Keratinocyte (primary cell): Measurements from ENCODE around the gene CTIF. TPM values are rescaled to one million over a fixed set of nuclear protein-coding genes. Genes with fewer than 3 reads are reported as not detected.

Experiments used
- DNase-seq: peaks from one replicate; pipeline ENCODE4 v3.0.0-alpha.2; 2011; ENCODE audit warnings: low read depth, missing footprints, low spot score
- FAIRE-seq: peaks from 2 replicates; lab custom pipeline; 2011; peaks lifted over from hg19 to GRCh38; lab: Jason Lieb, UNC
- H2AFZ ChIP-seq: 2 replicates; pipeline ENCODE4 v1.6.0; 2012; ENCODE audit warnings: low read length, control low read depth, inconsistent platforms; ENCODE audit not compliant: control insufficient read depth
- H3K27ac ChIP-seq: 2 replicates; pipeline ENCODE4 v1.5.1; 2011; ENCODE audit warnings: low read length; ENCODE audit not compliant: control insufficient read depth, insufficient read depth
- H3K27me3 ChIP-seq: 3 replicates; pipeline ENCODE4 v1.6.0; 2011; ENCODE audit warnings: low read length; ENCODE audit not compliant: control insufficient read depth, insufficient read depth; ENCODE audit errors: extremely low read depth
- H3K36me3 ChIP-seq, 2 experiments: 2 replicates in 1 of 2; 3 replicates in 1 of 2; pipeline ENCODE4 v1.5.1; 2011; ENCODE audit warnings: low read length in 2 of 2, mild to moderate bottlenecking in 1 of 2; ENCODE audit not compliant: control insufficient read depth in 2 of 2, insufficient read depth in 2 of 2; ENCODE audit errors: extremely low read depth in 1 of 2
- H3K4me1 ChIP-seq: 3 replicates; pipeline ENCODE4 v1.5.1; 2011; ENCODE audit warnings: low read length; ENCODE audit not compliant: control insufficient read depth, insufficient read depth; ENCODE audit errors: extremely low read depth
- H3K4me2 ChIP-seq: 3 replicates; pipeline ENCODE4 v1.6.0; 2011; ENCODE audit warnings: low read depth, low read length; ENCODE audit not compliant: control insufficient read depth, insufficient read depth; ENCODE audit errors: extremely low read depth
- H3K4me3 ChIP-seq, 3 experiments: fragments of 200-600 bp in 1 of 3; sonication (generic) in 1 of 3; 2 replicates in 2 of 3; 3 replicates in 1 of 3; pipeline ENCODE4 v1.5.1; 2011 to 2016; ENCODE audit warnings: low read length in 3 of 3, mild to moderate bottlenecking in 3 of 3, control low read depth in 2 of 3, inconsistent platforms in 1 of 3, low read depth in 1 of 3, mixed read lengths in 1 of 3, mixed run types in 1 of 3, moderate library complexity in 1 of 3; ENCODE audit not compliant: control insufficient read depth in 2 of 3, insufficient read depth in 2 of 3; ENCODE audit errors: extremely low read depth in 1 of 3
- H3K79me2 ChIP-seq: 2 replicates; pipeline ENCODE4 v1.6.0; 2012; ENCODE audit warnings: low read length; ENCODE audit not compliant: control insufficient read depth, insufficient read depth
- H3K9ac ChIP-seq: 3 replicates; pipeline ENCODE4 v1.6.0; 2011; ENCODE audit warnings: low read length; ENCODE audit not compliant: control insufficient read depth, insufficient read depth; ENCODE audit errors: extremely low read depth
- H3K9me1 ChIP-seq: 3 replicates; pipeline ENCODE4 v1.6.0; 2011; ENCODE audit warnings: low read length; ENCODE audit not compliant: control insufficient read depth, insufficient read depth; ENCODE audit errors: extremely low read depth
- H3K9me3 ChIP-seq: 2 replicates; pipeline ENCODE4 v1.5.1; 2012; ENCODE audit warnings: low read depth, low read length; ENCODE audit not compliant: control insufficient read depth
- H4K20me1 ChIP-seq: 3 replicates; pipeline ENCODE4 v1.6.0; 2011; ENCODE audit warnings: low read length; ENCODE audit not compliant: control insufficient read depth, insufficient read depth; ENCODE audit errors: extremely low read depth
- EZH2 ChIP-seq: IDR thresholded peaks from one replicate; pipeline ENCODE4 v1.6.1; 2012; ENCODE audit warnings: inconsistent platforms, mild to moderate bottlenecking, low read length, moderate library complexity
- dilution Hi-C: fragments of 300-500 bp; cut with MboI; formaldehyde crosslinking; loops from one replicate; pipeline ENCODE4 v1.7.0; 2020; ENCODE audit warnings: low sequenced_read_pairs; ENCODE audit not compliant: extremely low pct_ligation_motif_present
- polyA plus RNA-seq, 5 experiments: library from polyadenylated mRNA; depleted of rRNA in 3 of 5; stranded (reverse) in 3 of 5; stranded (forward) in 1 of 5; unstranded in 1 of 5; fragments of >200 nt; gene quantifications; 1 replicate in 1 of 5; 2 replicates in 3 of 5; 3 replicates in 1 of 5; pipeline versions ENCODE4 v1.2.1 to v1.2.3, GENCODE V29; 2011 to 2012; ENCODE audit warnings: missing spikeins in 2 of 5, low read depth in 1 of 5, low replicate concordance in 1 of 5
- TF ChIP-seq, protein P1 (sequence below), 3 experiments: IDR thresholded peaks in 1 of 3; conservative IDR thresholded peaks in 1 of 3; optimal IDR thresholded peaks in 1 of 3; 2 replicates in 2 of 3; 3 replicates in 1 of 3; pipeline versions ENCODE3 to v1.5.1; 2011; ENCODE audit warnings: low read length in 3 of 3, mild to moderate bottlenecking in 3 of 3, moderate library complexity in 2 of 3, control low read depth in 1 of 3, inconsistent platforms in 1 of 3; ENCODE audit not compliant: insufficient read depth in 2 of 3; ENCODE audit errors: extremely low read depth in 1 of 3

Gene CTIF
- polyA plus RNA-seq, 1 donor (not counting 4 experiments of a cell fraction or from before 2014, with no cell fraction given), result 15.0 TPM

DNA sequence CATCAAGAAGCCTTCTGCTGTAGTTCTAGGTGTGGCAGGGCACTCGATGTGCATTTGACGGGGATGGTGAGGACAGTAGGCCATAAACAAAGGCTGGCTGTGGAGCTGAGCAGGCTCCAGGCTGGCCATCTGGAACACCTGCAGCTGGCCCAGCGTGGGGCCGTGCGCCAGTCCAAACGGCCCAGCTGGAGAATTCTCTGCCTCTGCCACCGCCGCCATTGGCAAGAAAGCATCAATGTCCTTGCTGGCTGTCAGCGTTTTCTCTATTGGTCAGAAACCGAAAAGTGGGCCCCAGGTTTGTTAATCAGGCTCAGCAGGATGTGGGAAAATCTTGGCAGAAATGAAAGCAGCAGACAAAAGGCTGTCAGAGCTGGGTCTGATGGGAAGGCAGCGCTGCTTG is 24.0 kb upstream of the CTIF start:
- Histone ChIP-seq H3K27ac (no peak overlapping the region), H3K36me3 (no peaks in the 10 kb centered on the region), H3K27me3 (no peaks in the 10 kb centered on the region), H3K4me2 (no peak overlapping the region), H3K9ac (no peak overlapping the region), H3K4me3 (no peak overlapping the region), H3K4me1 (no peaks in the 10 kb centered on the region), H3K79me2 (no peaks in the 10 kb centered on the region), H3K9me3 (no peaks in the 10 kb centered on the region), H4K20me1 (no peaks in the 10 kb centered on the region), H3K9me1 (no peaks in the 10 kb centered on the region), H2AFZ (no peak overlapping the region)
- FAIRE-seq, result no peak
- no peak for TF ChIP-seq EZH2
- TF ChIP-seq, protein P1, sequence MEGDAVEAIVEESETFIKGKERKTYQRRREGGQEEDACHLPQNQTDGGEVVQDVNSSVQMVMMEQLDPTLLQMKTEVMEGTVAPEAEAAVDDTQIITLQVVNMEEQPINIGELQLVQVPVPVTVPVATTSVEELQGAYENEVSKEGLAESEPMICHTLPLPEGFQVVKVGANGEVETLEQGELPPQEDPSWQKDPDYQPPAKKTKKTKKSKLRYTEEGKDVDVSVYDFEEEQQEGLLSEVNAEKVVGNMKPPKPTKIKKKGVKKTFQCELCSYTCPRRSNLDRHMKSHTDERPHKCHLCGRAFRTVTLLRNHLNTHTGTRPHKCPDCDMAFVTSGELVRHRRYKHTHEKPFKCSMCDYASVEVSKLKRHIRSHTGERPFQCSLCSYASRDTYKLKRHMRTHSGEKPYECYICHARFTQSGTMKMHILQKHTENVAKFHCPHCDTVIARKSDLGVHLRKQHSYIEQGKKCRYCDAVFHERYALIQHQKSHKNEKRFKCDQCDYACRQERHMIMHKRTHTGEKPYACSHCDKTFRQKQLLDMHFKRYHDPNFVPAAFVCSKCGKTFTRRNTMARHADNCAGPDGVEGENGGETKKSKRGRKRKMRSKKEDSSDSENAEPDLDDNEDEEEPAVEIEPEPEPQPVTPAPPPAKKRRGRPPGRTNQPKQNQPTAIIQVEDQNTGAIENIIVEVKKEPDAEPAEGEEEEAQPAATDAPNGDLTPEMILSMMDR (optimal IDR thresholded peaks at IDR 0.05 in 1 of 3, IDR thresholded peaks at IDR 0.05 in 1 of 3, conservative IDR thresholded peaks at IDR 0.05 in 1 of 3; ENCODE audit: extremely low read depth in 1 of 3, insufficient read depth in 2 of 3, low read length in 3 of 3), result no peak
- dilution Hi-C loops, result no loop called here
- no peak for DNase-seq

DNA sequence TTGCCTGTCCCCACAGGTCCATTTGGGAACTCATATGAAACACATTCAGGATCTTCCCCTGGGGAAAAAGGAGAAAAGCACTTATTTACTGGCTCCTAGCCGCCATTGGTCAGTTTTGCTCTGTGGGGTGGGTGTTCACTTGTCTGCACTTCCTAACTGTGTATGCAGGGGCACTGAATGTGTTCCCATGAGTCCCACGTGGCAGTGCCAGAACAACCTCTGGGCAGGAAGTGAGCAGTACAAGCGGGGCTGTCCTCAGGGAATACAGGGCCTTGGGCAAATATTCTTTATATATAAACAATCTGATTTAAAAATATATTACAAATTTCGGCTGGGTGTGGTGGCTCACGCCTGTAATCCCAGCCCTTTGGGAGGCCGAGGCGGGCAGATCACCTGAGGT is 21.8 kb upstream of the CTIF start:
- Histone ChIP-seq H3K4me1 (no peaks in the 10 kb centered on the region), H3K9ac (no peak overlapping the region), H3K9me3 (no peaks in the 10 kb centered on the region), H3K27me3 (peaks cover 2% of the 10 kb centered on the region), H3K36me3 (no peaks in the 10 kb centered on the region), H3K4me2 (no peak overlapping the region), H2AFZ (no peak overlapping the region), H4K20me1 (no peaks in the 10 kb centered on the region), H3K79me2 (no peaks in the 10 kb centered on the region), H3K27ac (no peak overlapping the region), H3K4me3 (no peak overlapping the region), H3K9me1 (no peaks in the 10 kb centered on the region)
- DNase-seq (no peak), FAIRE-seq (no peak)
- dilution Hi-C loops, result no loop called here
- TF ChIP-seq EZH2, result no peak
- TF ChIP-seq, protein P1 (optimal IDR thresholded peaks at IDR 0.05 in 1 of 3, IDR thresholded peaks at IDR 0.05 in 1 of 3, conservative IDR thresholded peaks at IDR 0.05 in 1 of 3; ENCODE audit: extremely low read depth in 1 of 3, insufficient read depth in 2 of 3, low read length in 3 of 3), result no peak
